HepG2 (cell line): ENCODE results near the gene METTL6. TPM values are rescaled to one million over a fixed set of nuclear protein-coding genes. Genes with fewer than 3 reads are reported as not detected.

ENCODE experiments used
- ATAC-seq: fragments of 200-7000 bp; cut with Tn5 transposase; 3 replicates; pipeline ENCODE4 v1.9.1; 2020; ENCODE audit warnings: mild to moderate bottlenecking, moderate library complexity
- BruUV-seq: library from RNA; stranded (reverse); fragments of 400-500 nt; replicated peaks from 2 replicates; lab custom pipeline; 2021; lab: Mats Ljungman, UMichigan
- CTCF ChIA-PET: fragments of 300-600 bp; formaldehyde crosslinking; extraction: SDS; loops from one replicate; lab custom pipeline; 2021; ENCODE audit warnings: low total read pairs, inconsistent platforms, low intra/inter-chr PET ratio; lab: Yijun Ruan, JAX
- POLR2A ChIA-PET: fragments of 350-600 bp; sonication (Branson Sonifier 250); formaldehyde crosslinking; loops from one replicate; lab custom pipeline; 2020; ENCODE audit warnings: antibody characterized with exemption, inconsistent platforms; lab: Yijun Ruan, JAX
- DNase-seq: peaks from one replicate; pipeline ENCODE4 v3.0.0-alpha.2; 2015; ENCODE audit warnings: low spot score
- FAIRE-seq: peaks from 3 replicates; lab custom pipeline; 2011; peaks lifted over from hg19 to GRCh38; lab: Jason Lieb, UNC
- H2AFZ ChIP-seq: one replicate; pipeline ENCODE4 v1.6.1; 2011; ENCODE audit warnings: low read length, inconsistent platforms
- H3K27ac ChIP-seq: fragments of 300-600 bp; 3 replicates; pipeline ENCODE4 v1.8.0; 2011; ENCODE audit warnings: mixed run types, mild to moderate bottlenecking, mixed read lengths, low read length, inconsistent platforms; ENCODE audit not compliant: insufficient read depth; ENCODE audit errors: extremely low read length
- H3K27me3 ChIP-seq, 2 experiments: fragments of 200-600 bp in 1 of 2; 2 replicates in 1 of 2; 3 replicates in 1 of 2; pipeline versions ENCODE4 v1.6.0 to v1.8.0; 2011; ENCODE audit warnings: low read length in 2 of 2, mild to moderate bottlenecking in 2 of 2, moderate library complexity in 2 of 2, inconsistent platforms in 1 of 2; ENCODE audit not compliant: insufficient read depth in 2 of 2, control insufficient read depth in 1 of 2
- H3K36me3 ChIP-seq, 2 experiments: fragments of 200-600 bp in 1 of 2; replicated peaks in 1 of 2; 2 replicates in 1 of 2; 3 replicates in 1 of 2; pipeline versions ENCODE4 v1.5.1 to v1.8.0; 2011; ENCODE audit warnings: low read length in 2 of 2, inconsistent platforms in 1 of 2; ENCODE audit not compliant: insufficient read depth in 2 of 2, control insufficient read depth in 1 of 2
- H3K4me1 ChIP-seq: 2 replicates; pipeline ENCODE4 v1.5.1; 2012; ENCODE audit warnings: low read length, inconsistent platforms; ENCODE audit not compliant: insufficient read depth
- H3K4me2 ChIP-seq: 2 replicates; pipeline ENCODE4 v1.6.0; 2011; ENCODE audit warnings: low read depth, low read length, inconsistent platforms
- H3K4me3 ChIP-seq, 3 experiments: fragments of 200-600 bp in 1 of 3; sonication (generic), shearing (Covaris generic) in 1 of 3; replicated peaks in 1 of 3; 2 replicates each; pipeline ENCODE4 v1.5.1; 2011 to 2016; ENCODE audit warnings: low read length in 3 of 3, inconsistent platforms in 2 of 3, low read depth in 2 of 3, mild to moderate bottlenecking in 2 of 3, control low read depth in 1 of 3, mixed read lengths in 1 of 3; ENCODE audit not compliant: insufficient read depth in 1 of 3
- H3K79me2 ChIP-seq: one replicate; pipeline ENCODE4 v1.6.1; 2011; ENCODE audit warnings: low read length, inconsistent platforms; ENCODE audit not compliant: insufficient read depth
- H3K9ac ChIP-seq: 2 replicates; pipeline ENCODE4 v1.6.0; 2011; ENCODE audit warnings: mild to moderate bottlenecking, low read depth, low read length, inconsistent platforms; ENCODE audit not compliant: insufficient read depth
- H3K9me3 ChIP-seq: 2 replicates; pipeline ENCODE4 v1.5.1; 2012; ENCODE audit warnings: mild to moderate bottlenecking, low read length
- H4K20me1 ChIP-seq: 2 replicates; pipeline ENCODE4 v1.6.0; 2011; ENCODE audit warnings: inconsistent platforms, mild to moderate bottlenecking, low read length, moderate library complexity; ENCODE audit not compliant: insufficient read depth
- IKZF1 ChIP-seq: fragments of 450-650 bp; IDR thresholded peaks from 2 replicates; pipeline ENCODE4 v1.7.1; 2016
- KDM1A ChIP-seq: IDR thresholded peaks from 2 replicates; pipeline ENCODE4 v1.6.1; 2016; ENCODE audit warnings: missing compliant biosample characterization
- MTA1 ChIP-seq: sonication (generic); formaldehyde crosslinking; IDR thresholded peaks from 2 replicates; pipeline ENCODE4 v1.4.0; 2020; ENCODE audit warnings: missing genetic modification reagents, mild to moderate bottlenecking, borderline replicate concordance
- TBX3 ChIP-seq: fragments of 450-650 bp; IDR thresholded peaks from 2 replicates; pipeline ENCODE4 v1.6.1; 2017; ENCODE audit warnings: antibody characterized with exemption, mild to moderate bottlenecking, inconsistent platforms, borderline replicate concordance
- ZBTB26 ChIP-seq: IDR thresholded peaks from 2 replicates; pipeline ENCODE4 v1.6.1; 2016; ENCODE audit warnings: missing compliant biosample characterization, missing genetic modification reagents, borderline replicate concordance
- ZMAT3 ChIP-seq: sonication (generic); formaldehyde crosslinking; conservative IDR thresholded peaks from 2 replicates; pipeline ENCODE4 v1.7.0; 2021; ENCODE audit warnings: missing genetic modification reagents
- ZNF547 ChIP-seq: sonication (generic); formaldehyde crosslinking; IDR thresholded peaks from 2 replicates; pipeline ENCODE4 v1.5.1; 2020; ENCODE audit warnings: mild to moderate bottlenecking, missing genetic modification reagents
- ZNF619 ChIP-seq: sonication (generic); formaldehyde crosslinking; IDR thresholded peaks from 2 replicates; pipeline ENCODE4 v1.4.0; 2020; ENCODE audit warnings: mild to moderate bottlenecking, missing genetic modification reagents
- ZNF788 ChIP-seq: sonication (generic); formaldehyde crosslinking; IDR thresholded peaks from 2 replicates; pipeline ENCODE4 v1.5.0; 2020; ENCODE audit warnings: mild to moderate bottlenecking, missing genetic modification reagents, borderline replicate concordance
- ZSCAN31 ChIP-seq: sonication (generic); formaldehyde crosslinking; IDR thresholded peaks from 2 replicates; pipeline ENCODE4 v1.5.0; 2020; ENCODE audit warnings: low read depth, mild to moderate bottlenecking, missing genetic modification reagents
- WGBS: methylation state at CpG from one replicate; pipeline ENCODE4 v1.1.6; 2017; ENCODE audit warnings: low lambda C conversion rate; 5-methylcytosine and 5-hydroxymethylcytosine counted together
- in situ Hi-C: cut with HindIII; loops from 2 replicates; pipeline ENCODE4 v1.10.0; 2017; ENCODE audit warnings: low pct_unique_long_range_greater_than_20kb; ENCODE audit not compliant: extremely low pct_ligation_motif_present
- intact Hi-C: fragments of 100-400 bp; cut with micrococcal nuclease; formaldehyde crosslinking; loops from one replicate; pipeline ENCODE4 v1.10.0; 2022; ENCODE audit not compliant: unreplicated experiment
- polyA plus RNA-seq, 8 experiments: library from polyadenylated mRNA; depleted of rRNA in 3 of 8; stranded (reverse) in 7 of 8; unstranded in 1 of 8; fragments of >200 nt; fragmentation: Illumina TruSeq in 4 of 8; extraction: Trizol in 4 of 8; gene quantifications; 2 replicates each; pipeline versions ENCODE4 v1.2.1 to v1.2.3, GENCODE V29; 2011 to 2016; ENCODE audit warnings: low read depth in 4 of 8, missing spikeins in 1 of 8, mixed read lengths in 1 of 8; ENCODE audit not compliant: insufficient read depth in 1 of 8
- total RNA-seq, 5 experiments: library from RNA; depleted of rRNA; stranded (reverse); fragments of >200 nt; fragmentation: Illumina TruSeq; extraction: Trizol; gene quantifications; 2 replicates each; pipeline ENCODE4 v1.2.3, GENCODE V29; 2016; ENCODE audit warnings: low read depth in 1 of 5
- TF ChIP-seq, protein P1 (sequence below): sonication (generic); formaldehyde crosslinking; IDR thresholded peaks from 2 replicates; pipeline ENCODE4 v1.4.0; 2020; ENCODE audit warnings: mild to moderate bottlenecking, missing genetic modification reagents
- TF ChIP-seq, protein P2 (sequence below): sonication (generic); formaldehyde crosslinking; IDR thresholded peaks from 2 replicates; pipeline ENCODE4 v1.8.0; 2022; ENCODE audit warnings: mild to moderate bottlenecking, missing genetic modification reagents; ENCODE audit not compliant: insufficient replicate concordance

Gene METTL6
- total and polyA plus RNA-seq, 2 of the 13 experiments (the other 11 are each of a cell fraction or from before 2014, with no cell fraction given): 17.2 to 29.4 TPM

DNA sequence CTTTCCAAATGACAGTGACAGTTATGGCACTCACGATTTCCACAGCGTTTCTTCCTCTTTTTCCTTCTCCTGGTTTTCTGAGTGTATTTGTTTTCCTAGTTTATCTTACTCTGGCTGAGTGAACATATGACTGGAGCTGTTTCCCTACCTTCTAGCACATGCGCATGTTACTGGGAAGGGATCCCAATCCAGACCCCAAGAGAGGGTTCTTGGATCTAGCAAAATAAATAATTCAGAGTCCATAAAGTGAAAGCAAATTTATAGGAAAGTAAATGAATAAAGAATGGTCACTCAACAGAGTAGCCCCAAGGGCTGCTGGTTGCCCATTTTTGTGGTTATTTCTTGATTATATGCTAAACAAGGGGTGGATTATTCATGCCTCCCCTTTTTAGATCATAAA is 23.8 kb downstream of the METTL6 start:
- TF ChIP-seq, protein P1, sequence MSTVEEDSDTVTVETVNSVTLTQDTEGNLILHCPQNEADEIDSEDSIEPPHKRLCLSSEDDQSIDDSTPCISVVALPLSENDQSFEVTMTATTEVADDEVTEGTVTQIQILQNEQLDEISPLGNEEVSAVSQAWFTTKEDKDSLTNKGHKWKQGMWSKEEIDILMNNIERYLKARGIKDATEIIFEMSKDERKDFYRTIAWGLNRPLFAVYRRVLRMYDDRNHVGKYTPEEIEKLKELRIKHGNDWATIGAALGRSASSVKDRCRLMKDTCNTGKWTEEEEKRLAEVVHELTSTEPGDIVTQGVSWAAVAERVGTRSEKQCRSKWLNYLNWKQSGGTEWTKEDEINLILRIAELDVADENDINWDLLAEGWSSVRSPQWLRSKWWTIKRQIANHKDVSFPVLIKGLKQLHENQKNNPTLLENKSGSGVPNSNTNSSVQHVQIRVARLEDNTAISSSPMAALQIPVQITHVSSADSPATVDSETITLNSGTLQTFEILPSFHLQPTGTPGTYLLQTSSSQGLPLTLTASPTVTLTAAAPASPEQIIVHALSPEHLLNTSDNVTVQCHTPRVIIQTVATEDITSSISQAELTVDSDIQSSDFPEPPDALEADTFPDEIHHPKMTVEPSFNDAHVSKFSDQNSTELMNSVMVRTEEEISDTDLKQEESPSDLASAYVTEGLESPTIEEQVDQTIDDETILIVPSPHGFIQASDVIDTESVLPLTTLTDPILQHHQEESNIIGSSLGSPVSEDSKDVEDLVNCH (CRISPR knock-in tag): no peak
- TF ChIP-seq, protein P2, sequence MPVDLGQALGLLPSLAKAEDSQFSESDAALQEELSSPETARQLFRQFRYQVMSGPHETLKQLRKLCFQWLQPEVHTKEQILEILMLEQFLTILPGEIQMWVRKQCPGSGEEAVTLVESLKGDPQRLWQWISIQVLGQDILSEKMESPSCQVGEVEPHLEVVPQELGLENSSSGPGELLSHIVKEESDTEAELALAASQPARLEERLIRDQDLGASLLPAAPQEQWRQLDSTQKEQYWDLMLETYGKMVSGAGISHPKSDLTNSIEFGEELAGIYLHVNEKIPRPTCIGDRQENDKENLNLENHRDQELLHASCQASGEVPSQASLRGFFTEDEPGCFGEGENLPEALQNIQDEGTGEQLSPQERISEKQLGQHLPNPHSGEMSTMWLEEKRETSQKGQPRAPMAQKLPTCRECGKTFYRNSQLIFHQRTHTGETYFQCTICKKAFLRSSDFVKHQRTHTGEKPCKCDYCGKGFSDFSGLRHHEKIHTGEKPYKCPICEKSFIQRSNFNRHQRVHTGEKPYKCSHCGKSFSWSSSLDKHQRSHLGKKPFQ (CRISPR knock-in tag): no peak
- TF ChIP-seq IKZF1: no peak
- TF ChIP-seq ZNF619 (CRISPR knock-in tag): no peak
- no peak for TF ChIP-seq KDM1A
- no peak for TF ChIP-seq ZBTB26 (CRISPR knock-in tag)
- no peak for TF ChIP-seq ZMAT3
- no peak for TF ChIP-seq TBX3
- no peak for TF ChIP-seq ZNF547 (CRISPR knock-in tag)
- TF ChIP-seq MTA1: no peak
- TF ChIP-seq ZSCAN31 (CRISPR knock-in tag): no peak
- no peak for TF ChIP-seq ZNF788 (CRISPR knock-in tag)
- Histone ChIP-seq H3K27me3 (no peaks in the 10 kb centered on the region), H3K79me2 (no peaks in the 10 kb centered on the region), H3K4me3 (no peak overlapping the region), H3K36me3 (no peaks in the 10 kb centered on the region), H3K9ac (no peak overlapping the region), H3K27ac (no peak overlapping the region), H4K20me1 (no peaks in the 10 kb centered on the region), H2AFZ (no peak overlapping the region), H3K4me1 (no peaks in the 10 kb centered on the region), H3K4me2 (no peak overlapping the region), H3K9me3 (no peaks in the 10 kb centered on the region)
- FAIRE-seq: no peak
- in situ Hi-C loops (loop anchor here (10.0 kb wide), 2 partner anchors 199 to 299 kb away; partner anchors contain the start of gene CAPN7), intact Hi-C loops (loop anchor here (10.0 kb wide), 1 partner anchor 199 kb away; the partner anchor contains the start of gene CAPN7)
- no TSS peak for BruUV-seq
- no peak for DNase-seq
- ChIA-PET CTCF (no interaction called here), POLR2A (no interaction called here)
- WGBS: 65% methylated on average over 3 of the region's 3 CpGs
- no peak for ATAC-seq
